Measurements from ENCODE around the gene GXYLT2.

GRCh38 chr3:73018298-73018697 lies 130.5 kb downstream of the GXYLT2 start:
- TF ChIP-seq ZNF274 (IDR thresholded peaks at IDR 0.05; ENCODE audit: low read depth, low read length) (no peak), SUZ12 (IDR thresholded peaks at IDR 0.05; ENCODE audit: extremely low read depth, insufficient read depth, insufficient read length) (no peak), YY1 (IDR thresholded peaks at IDR 0.05; ENCODE audit: insufficient read depth, insufficient read length) (no peak)
